Fibroblast of peridontal ligament (primary cell): Measurements from ENCODE around the gene CNTN4.

Experiments used
- DNase-seq: peaks from one replicate; pipeline ENCODE4 v3.0.0-alpha.2; 2010; ENCODE audit errors: extremely low read depth

Gene CNTN4

GRCh38 chr3:3097958-3098357, 999.3 kb downstream of the CNTN4 start:
- DNase-seq: no peak

GRCh38 chr3:3101660-3102458, 1003.2 kb downstream of the CNTN4 start:
- no peak for DNase-seq

GRCh38 chr3:3102751-3103150, 1004.1 kb downstream of the CNTN4 start:
- DNase-seq: no peak

GRCh38 chr3:3105246-3105645, 1006.6 kb downstream of the CNTN4 start:
- no peak for DNase-seq

GRCh38 chr3:3105815-3106214, 1007.1 kb downstream of the CNTN4 start:
- no peak for DNase-seq

- DNase-seq: no peak
Measured at GRCh38 chr3:3107181-3107580, 1008.5 kb downstream of the CNTN4 start.
